AG04449 (cell line): Measurements from ENCODE around the gene AGPS.

ENCODE experiments used
- CTCF ChIA-PET: fragments of 350-600 bp; formaldehyde crosslinking; extraction: SDS; loops from one replicate; lab custom pipeline; 2021; ENCODE audit warnings: antibody characterized with exemption; lab: Yijun Ruan, JAX
- POLR2A ChIA-PET: fragments of 400-600, 350-600 bp; formaldehyde crosslinking; extraction: SDS; loops from one replicate; lab custom pipeline; 2020; ENCODE audit warnings: antibody characterized with exemption, inconsistent platforms; lab: Yijun Ruan, JAX
- DNase-seq: peaks from one replicate; pipeline ENCODE4 v3.0.0-alpha.2; 2010; ENCODE audit warnings: low read depth, low spot score
- H3K4me3 ChIP-seq: 2 replicates; pipeline ENCODE4 v1.5.1; 2011; ENCODE audit warnings: low read depth, mild to moderate bottlenecking, control low read depth, low read length
- TF ChIP-seq, protein P1 (sequence below): IDR thresholded peaks from one replicate; pipeline ENCODE4 v1.5.1; 2011; ENCODE audit warnings: mild to moderate bottlenecking, moderate library complexity, low read length, control low read depth, inconsistent platforms; ENCODE audit not compliant: insufficient read depth; ENCODE audit errors: missing control alignments

AGPS gene

DNA sequence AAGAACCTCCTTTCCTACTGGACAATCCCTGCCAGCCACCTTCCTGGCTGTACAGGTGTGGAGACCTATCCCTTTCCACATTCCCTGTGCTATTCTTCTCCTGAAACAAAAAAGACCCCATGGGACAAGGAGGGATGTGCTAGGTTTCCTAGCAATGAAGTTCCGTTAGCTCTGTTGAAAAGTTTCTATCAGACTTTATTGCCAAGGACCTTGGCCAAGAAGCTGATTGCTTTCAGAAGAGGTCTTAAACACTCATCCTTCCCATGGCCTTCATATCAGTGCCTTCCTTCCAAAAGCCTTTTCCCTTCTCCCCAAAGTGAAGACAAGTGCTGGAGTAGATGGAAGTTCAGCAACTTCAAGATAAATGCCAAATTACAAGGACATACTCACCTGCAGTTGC is 194.8 kb downstream of the AGPS start:
- ChIA-PET CTCF (interaction anchor here (0.9 to 4.6 kb wide), 2 partner anchors 17 kb away, joined by 4 to 18 read pairs; no protein-coding TSS in a partner anchor), POLR2A (no interaction called here)
- H3K4me3 ChIP-seq: no peak overlapping the region
- TF ChIP-seq, protein P1, sequence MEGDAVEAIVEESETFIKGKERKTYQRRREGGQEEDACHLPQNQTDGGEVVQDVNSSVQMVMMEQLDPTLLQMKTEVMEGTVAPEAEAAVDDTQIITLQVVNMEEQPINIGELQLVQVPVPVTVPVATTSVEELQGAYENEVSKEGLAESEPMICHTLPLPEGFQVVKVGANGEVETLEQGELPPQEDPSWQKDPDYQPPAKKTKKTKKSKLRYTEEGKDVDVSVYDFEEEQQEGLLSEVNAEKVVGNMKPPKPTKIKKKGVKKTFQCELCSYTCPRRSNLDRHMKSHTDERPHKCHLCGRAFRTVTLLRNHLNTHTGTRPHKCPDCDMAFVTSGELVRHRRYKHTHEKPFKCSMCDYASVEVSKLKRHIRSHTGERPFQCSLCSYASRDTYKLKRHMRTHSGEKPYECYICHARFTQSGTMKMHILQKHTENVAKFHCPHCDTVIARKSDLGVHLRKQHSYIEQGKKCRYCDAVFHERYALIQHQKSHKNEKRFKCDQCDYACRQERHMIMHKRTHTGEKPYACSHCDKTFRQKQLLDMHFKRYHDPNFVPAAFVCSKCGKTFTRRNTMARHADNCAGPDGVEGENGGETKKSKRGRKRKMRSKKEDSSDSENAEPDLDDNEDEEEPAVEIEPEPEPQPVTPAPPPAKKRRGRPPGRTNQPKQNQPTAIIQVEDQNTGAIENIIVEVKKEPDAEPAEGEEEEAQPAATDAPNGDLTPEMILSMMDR: no peak
- no peak for DNase-seq

DNA sequence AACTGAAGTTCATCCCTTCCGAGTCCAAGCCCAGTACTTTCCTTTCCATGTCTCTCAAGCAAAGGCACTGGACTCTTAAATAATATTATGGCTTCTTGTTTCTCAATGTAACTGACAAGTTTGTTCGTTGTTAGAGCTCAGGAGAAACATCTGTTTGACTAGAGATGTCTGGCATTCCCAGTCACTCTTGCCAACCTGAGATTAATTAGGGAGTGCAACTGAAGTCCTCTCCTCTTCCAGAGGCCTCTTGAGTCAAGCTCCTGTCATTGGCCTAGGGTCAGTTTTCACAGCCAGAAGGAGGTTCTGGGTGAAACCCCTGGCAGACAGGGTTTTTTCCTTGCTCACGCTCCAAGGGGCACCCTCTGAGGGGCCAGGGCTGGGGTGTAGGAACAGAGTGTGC is 196.1 kb downstream of the AGPS start:
- ChIA-PET POLR2A (no interaction called here), CTCF (interaction anchor here (4.6 kb wide), 1 partner anchor 16 kb away, joined by 18 read pairs; no protein-coding TSS in a partner anchor)
- no peak for DNase-seq
- no peak overlapping the region for H3K4me3 ChIP-seq
- TF ChIP-seq, protein P1: no peak

DNA sequence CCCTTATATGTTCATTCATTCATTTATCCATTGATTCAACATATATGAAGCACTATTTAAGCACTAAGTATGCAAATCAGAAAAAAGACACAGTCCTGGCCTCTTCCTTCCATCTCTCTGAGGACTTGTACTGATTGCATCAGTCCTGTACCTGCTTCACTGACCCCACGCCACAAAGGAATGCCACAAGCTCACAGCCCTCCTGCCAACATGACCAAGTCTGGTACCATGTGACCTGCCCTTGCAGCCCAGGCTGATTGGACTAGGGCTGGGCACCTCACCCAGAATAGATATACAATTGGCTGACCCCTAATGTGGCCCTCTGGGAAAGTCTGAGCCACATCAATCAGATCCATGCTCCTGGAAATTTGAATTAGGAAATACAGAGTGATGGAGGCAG is 196.6 kb downstream of the AGPS start:
- DNase-seq: no peak
- CTCF ChIA-PET: interaction anchor here (4.6 kb wide), 1 partner anchor 15 kb away, joined by 18 read pairs; no protein-coding TSS in a partner anchor
- POLR2A ChIA-PET: no interaction called here
- TF ChIP-seq, protein P1: no peak
- H3K4me3 ChIP-seq: no peak overlapping the region

DNA sequence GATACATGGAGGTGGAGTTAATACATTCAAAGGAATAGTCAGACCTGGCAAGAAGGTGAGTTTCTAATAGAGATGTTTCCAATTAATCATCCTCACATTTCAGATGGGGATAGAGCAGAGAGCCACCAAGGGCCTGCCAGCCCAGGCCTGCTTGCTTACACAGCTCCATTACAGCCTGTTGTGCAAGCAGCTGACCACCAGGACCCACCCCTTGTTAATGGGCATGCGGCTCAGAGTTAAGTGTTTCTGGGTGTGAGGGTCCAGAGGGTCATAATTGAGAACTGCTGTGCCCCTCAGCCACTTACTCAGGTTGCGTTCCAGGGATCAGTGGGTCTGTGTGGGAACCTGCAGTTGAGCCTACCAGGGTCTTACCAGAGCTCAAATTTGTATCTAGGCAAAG is 199.8 kb downstream of the AGPS start:
- ChIA-PET CTCF (interaction anchor here (0.8 to 2.6 kb wide), 5 partner anchors 10 to 428 kb away, joined by 3 to 16 read pairs (median 3); no protein-coding TSS in a partner anchor), POLR2A (no interaction called here)
- no peak for DNase-seq
- TF ChIP-seq, protein P1: no peak
- no peak overlapping the region for H3K4me3 ChIP-seq

GRCh38 chr2:177592945-177593344 is 200.4 kb downstream of the AGPS start:
- CTCF ChIA-PET: interaction anchor here (0.8 to 2.6 kb wide), 3 partner anchors 10 to 257 kb away, joined by 3 to 16 read pairs (median 6); no protein-coding TSS in a partner anchor
- no peak overlapping the region for H3K4me3 ChIP-seq
- no peak for DNase-seq
- TF ChIP-seq, protein P1: no peak
- POLR2A ChIA-PET: no interaction called here

- DNase-seq: no peak
- POLR2A ChIA-PET: no interaction called here
- TF ChIP-seq, protein P1: no peak
- H3K4me3 ChIP-seq: no peak overlapping the region
- CTCF ChIA-PET: interaction anchor here (0.8 to 2.6 kb wide), 3 partner anchors 9 to 258 kb away, joined by 3 to 16 read pairs (median 6); no protein-coding TSS in a partner anchor
Observed at GRCh38 chr2:177593402-177593801, 200.8 kb downstream of the AGPS start.
